H1 (cell line): ENCODE results near the gene AHRR.

Experiments
- ASH2L ChIP-seq: fragments of 200-600, 300-600 bp; sonication (generic); IDR thresholded peaks from one replicate; pipeline ENCODE4 v1.7.1; 2017; ENCODE audit warnings: low read length
- CHD2 ChIP-seq: IDR thresholded peaks from 2 replicates; pipeline ENCODE4 v1.6.1; 2012; ENCODE audit warnings: low read length, improper control_type of control experiment
- CTCF ChIP-seq, 3 experiments: IDR thresholded peaks; 1 replicate in 2 of 3; 2 replicates in 1 of 3; pipeline versions ENCODE4 v1.5.1 to v1.6.1; 2011; ENCODE audit warnings: low read length in 3 of 3, mild to moderate bottlenecking in 3 of 3, inconsistent platforms in 2 of 3, low read depth in 1 of 3, moderate library complexity in 1 of 3; ENCODE audit not compliant: insufficient read depth in 1 of 3; ENCODE audit errors: control extremely low read depth in 1 of 3
- EP300 ChIP-seq, 2 experiments: IDR thresholded peaks; 1 replicate in 1 of 2; 2 replicates in 1 of 2; pipeline ENCODE4 v1.6.1; 2011 to 2012; ENCODE audit warnings: low read depth in 2 of 2, low read length in 2 of 2, mild to moderate bottlenecking in 2 of 2, borderline replicate concordance in 1 of 2, inconsistent platforms in 1 of 2, moderate library complexity in 1 of 2
- EZH2 ChIP-seq: fragments of 200-600 bp; sonication (generic); IDR thresholded peaks from 2 replicates; pipeline ENCODE4 v1.7.1; 2012; ENCODE audit warnings: low read depth, mild to moderate bottlenecking, moderate library complexity, low read length, inconsistent platforms; ENCODE audit not compliant: severe bottlenecking
- GABPA ChIP-seq: IDR thresholded peaks from 2 replicates; pipeline ENCODE4 v1.6.1; 2011; ENCODE audit warnings: mild to moderate bottlenecking, low read length, moderate library complexity, borderline replicate concordance; ENCODE audit not compliant: insufficient read depth
- MAX ChIP-seq: IDR thresholded peaks from 2 replicates; pipeline ENCODE4 v1.6.1; 2012; ENCODE audit warnings: inconsistent platforms
- POLR2AphosphoS5 ChIP-seq: IDR thresholded peaks from 2 replicates; pipeline ENCODE4 v1.6.1; 2011; ENCODE audit warnings: low read depth, low read length
- SIN3A ChIP-seq, 2 experiments: IDR thresholded peaks in 1 of 2; conservative IDR thresholded peaks in 1 of 2; 2 replicates each; pipeline ENCODE4 v1.6.1; 2011 to 2012; ENCODE audit warnings: low read length in 2 of 2, improper control_type of control experiment in 1 of 2, low read depth in 1 of 2, mild to moderate bottlenecking in 1 of 2
- TBP ChIP-seq: IDR thresholded peaks from 2 replicates; pipeline ENCODE4 v1.6.1; 2011; ENCODE audit warnings: low read depth, low read length, improper control_type of control experiment
- USF2 ChIP-seq: IDR thresholded peaks from 2 replicates; pipeline ENCODE4 v1.6.1; 2011; ENCODE audit warnings: low read length, improper control_type of control experiment

- no peak for TF ChIP-seq MAX
- TF ChIP-seq SIN3A (conservative IDR thresholded peaks at IDR 0.05 in 1 of 2, IDR thresholded peaks at IDR 0.05 in 1 of 2; ENCODE audit: low read depth in 1 of 2, low read length in 2 of 2): no peak
- TF ChIP-seq POLR2AphosphoS5: no peak
- no peak for TF ChIP-seq CTCF (IDR thresholded peaks at IDR 0.05; ENCODE audit: control extremely low read depth in 1 of 3, insufficient read depth in 1 of 3, low read depth in 1 of 3, low read length in 3 of 3)
- no peak for TF ChIP-seq TBP
- no peak for TF ChIP-seq EZH2
- TF ChIP-seq GABPA: no peak
- TF ChIP-seq ASH2L: no peak
- no peak for TF ChIP-seq CHD2
- TF ChIP-seq EP300 (IDR thresholded peaks at IDR 0.05; ENCODE audit: borderline replicate concordance in 1 of 2, low read depth in 2 of 2, low read length in 2 of 2): no peak
- TF ChIP-seq USF2: no peak
Observed at GRCh38 chr5:460273-460625, 138.7 kb downstream of the AHRR start.
